ENCODE measurements around the gene HSD11B1. TPM values are rescaled to one million over a fixed set of nuclear protein-coding genes. Genes with fewer than 3 reads are reported as not detected.

HSD11B1 gene
- polyA plus RNA-seq, 1 experiment, result 4.7 TPM

GRCh38 chr1:209714338-209714737 is 9.7 kb downstream of the HSD11B1 start:
- Histone ChIP-seq H3K27ac (ENCODE audit: low read depth, low read length) (no peak overlapping the region), H3K4me3 (ENCODE audit: low read depth, low read length) (no peak overlapping the region), H3K27me3 (ENCODE audit: control insufficient read depth, insufficient read depth, low read length) (no peaks in the 10 kb centered on the region), H3K9me3 (ENCODE audit: control insufficient read depth, insufficient read depth, low read length) (no peaks in the 10 kb centered on the region)
- no peak for TF ChIP-seq CTCF (IDR thresholded peaks at IDR 0.05; ENCODE audit: low read depth, low read length)
- no peak for DNase-seq (ENCODE audit: low read depth, low spot score)
- ChIA-PET POLR2A (interaction anchor here (0.7 kb wide), 1 partner anchor 10 kb away, joined by 3 read pairs; the partner anchor contains the start of gene HSD11B1), CTCF (interaction anchor here (0.5 kb wide), 1 partner anchor 941 kb away, joined by 3 read pairs; no protein-coding TSS in a partner anchor)

- Histone ChIP-seq H3K27me3 (ENCODE audit: control insufficient read depth, insufficient read depth, low read length) (no peaks in the 10 kb centered on the region), H3K4me3 (ENCODE audit: low read depth, low read length) (no peak overlapping the region), H3K27ac (ENCODE audit: low read depth, low read length) (no peak overlapping the region), H3K9me3 (ENCODE audit: control insufficient read depth, insufficient read depth, low read length) (no peaks in the 10 kb centered on the region)
- DNase-seq (ENCODE audit: low read depth, low spot score), result no peak
- TF ChIP-seq CTCF (IDR thresholded peaks at IDR 0.05; ENCODE audit: low read depth, low read length), result no peak
- POLR2A ChIA-PET, result no interaction called here
- CTCF ChIA-PET, result no interaction called here
Measured at GRCh38 chr1:209715314-209715713, 10.7 kb downstream of the HSD11B1 start.

GRCh38 chr1:209717818-209718217 is 13.2 kb downstream of the HSD11B1 start:
- Histone ChIP-seq H3K27ac (ENCODE audit: low read depth, low read length) (no peak overlapping the region), H3K27me3 (ENCODE audit: control insufficient read depth, insufficient read depth, low read length) (no peaks in the 10 kb centered on the region), H3K9me3 (ENCODE audit: control insufficient read depth, insufficient read depth, low read length) (no peaks in the 10 kb centered on the region), H3K4me3 (ENCODE audit: low read depth, low read length) (no peak overlapping the region)
- POLR2A ChIA-PET, result no interaction called here
- no peak for DNase-seq (ENCODE audit: low read depth, low spot score)
- TF ChIP-seq CTCF (IDR thresholded peaks at IDR 0.05; ENCODE audit: low read depth, low read length), result no peak
- CTCF ChIA-PET, result no interaction called here

GRCh38 chr1:209720326-209720725 is 15.7 kb downstream of the HSD11B1 start:
- CTCF ChIA-PET, result no interaction called here

GRCh38 chr1:209720826-209721225 is 16.2 kb downstream of the HSD11B1 start:
- TF ChIP-seq CTCF (IDR thresholded peaks at IDR 0.05; ENCODE audit: low read depth, low read length), result no peak
- no peak for DNase-seq (ENCODE audit: low read depth, low spot score)
- Histone ChIP-seq H3K4me3 (ENCODE audit: low read depth, low read length) (no peak overlapping the region), H3K27ac (ENCODE audit: low read depth, low read length) (peak overlapping the region; percentile 3), H3K27me3 (ENCODE audit: control insufficient read depth, insufficient read depth, low read length) (no peaks in the 10 kb centered on the region), H3K9me3 (ENCODE audit: control insufficient read depth, insufficient read depth, low read length) (no peaks in the 10 kb centered on the region)
- CTCF ChIA-PET, result interaction anchor here (0.7 kb wide), 1 partner anchor 102 kb away, joined by 9 read pairs; no protein-coding TSS in a partner anchor
- POLR2A ChIA-PET, result interaction anchor here (0.9 kb wide), 1 partner anchor 22 kb away, joined by 3 read pairs; no protein-coding TSS in a partner anchor

More at GRCh38 chr1:209720326-209720725, 15.7 kb downstream of the HSD11B1 start:
- DNase-seq (ENCODE audit: low read depth, low spot score), result peak; percentile 23
- TF ChIP-seq CTCF (IDR thresholded peaks at IDR 0.05; ENCODE audit: low read depth, low read length), result no peak
- H3K9me3 ChIP-seq (ENCODE audit: control insufficient read depth, insufficient read depth, low read length), result no peaks in the 10 kb centered on the region
- H3K27me3 ChIP-seq (ENCODE audit: control insufficient read depth, insufficient read depth, low read length), result no peaks in the 10 kb centered on the region
- no peak overlapping the region for H3K27ac ChIP-seq (ENCODE audit: low read depth, low read length)
- H3K4me3 ChIP-seq (ENCODE audit: low read depth, low read length), result no peak overlapping the region
- POLR2A ChIA-PET, result interaction anchor here (0.9 kb wide), 1 partner anchor 23 kb away, joined by 3 read pairs; no protein-coding TSS in a partner anchor

Measured in AG04450 (cell line).